ENCODE data around the gene NLRP7. TPM values are rescaled to one million over a fixed set of nuclear protein-coding genes. Genes with fewer than 3 reads are reported as not detected.
"Not testable (repeated sequence)": the region's sequence is repeated elsewhere in the genome, so short reads cannot be mapped to it uniquely, and the experiment has no call there.

NLRP7 gene
- total and polyA plus RNA-seq, 3 donors from 2014 or later: 9.0 to 14.5 (median 11.7) TPM

- WGBS, 2 donors: 78 to 81% methylated on average over 4 of the region's 4 CpGs
- H3K27me3 ChIP-seq: no peaks in the 10 kb centered on the region
- intact Hi-C loops (cut with DNase I; ENCODE audit: low total_unique reads): no loop called here
- no peaks in the 10 kb centered on the region for H3K9me3 ChIP-seq
- H3K4me3 ChIP-seq: no peak overlapping the region
- no peaks in the 10 kb centered on the region for H3K4me1 ChIP-seq
- H3K36me3 ChIP-seq (ENCODE audit: low read depth, missing control alignments): no peaks in the 10 kb centered on the region
- TF ChIP-seq POLR2A (IDR thresholded peaks at IDR 0.05) (no peak), CTCF (IDR thresholded peaks at IDR 0.05) (no peak)
- DNase-seq: no peak
- no peak overlapping the region for H3K27ac ChIP-seq
Observed at GRCh38 chr19:54969647-54970046, 22.3 kb upstream of the NLRP7 start.

- TF ChIP-seq POLR2A (IDR thresholded peaks at IDR 0.05): no peak
- TF ChIP-seq CTCF (IDR thresholded peaks at IDR 0.05): no peak
- DNase-seq: no peak
- Histone ChIP-seq H3K36me3 (ENCODE audit: low read depth, missing control alignments) (no peaks in the 10 kb centered on the region), H3K9me3 (no peaks in the 10 kb centered on the region), H3K4me1 (no peaks in the 10 kb centered on the region), H3K27me3 (no peaks in the 10 kb centered on the region), H3K27ac (no peak overlapping the region), H3K4me3 (no peak overlapping the region)
- intact Hi-C loops (cut with DNase I; ENCODE audit: low total_unique reads): no loop called here
- 77 to 78% methylated on average over 3 of the region's 3 CpGs for WGBS, 2 donors
Observed at GRCh38 chr19:54967611-54968010, 20.3 kb upstream of the NLRP7 start.

- H3K4me3 ChIP-seq; H3K27me3 ChIP-seq; intact Hi-C loops (cut with DNase I; ENCODE audit: low total_unique reads); H3K27ac ChIP-seq; H3K4me1 ChIP-seq; DNase-seq; H3K36me3 ChIP-seq (ENCODE audit: low read depth, missing control alignments); H3K9me3 ChIP-seq: not testable (repeated sequence)
- WGBS, 2 donors: 60% methylated on average over 4 of the region's 15 CpGs; no CpG with 5 or more reads in 1 of the 2 donors
Observed at GRCh38 chr19:54965055-54965454, 17.7 kb upstream of the NLRP7 start.

GRCh38 chr19:54959840-54960239, 12.5 kb upstream of the NLRP7 start:
- Histone ChIP-seq H3K36me3 (ENCODE audit: low read depth, missing control alignments) (no peaks in the 10 kb centered on the region), H3K9me3 (no peaks in the 10 kb centered on the region), H3K27ac (no peak overlapping the region), H3K4me3 (no peak overlapping the region), H3K4me1 (no peaks in the 10 kb centered on the region), H3K27me3 (no peaks in the 10 kb centered on the region)
- intact Hi-C loops (cut with DNase I; ENCODE audit: low total_unique reads): no loop called here
- 76 to 83% methylated on average over 8 of the region's 8 CpGs for WGBS, 2 donors
- DNase-seq: no peak
- TF ChIP-seq CTCF (IDR thresholded peaks at IDR 0.05) (no peak), POLR2A (IDR thresholded peaks at IDR 0.05) (no peak)

GRCh38 chr19:54955376-54955775, 8.0 kb upstream of the NLRP7 start:
- 92 to 95% methylated on average over 11 of the region's 11 CpGs for WGBS, 2 donors
- no peak overlapping the region for H3K27ac ChIP-seq
- TF ChIP-seq POLR2A (IDR thresholded peaks at IDR 0.05): no peak
- TF ChIP-seq CTCF (IDR thresholded peaks at IDR 0.05): no peak

GRCh38 chr19:54953345-54953713, 6.0 kb upstream of the NLRP7 start:
- H3K4me3 ChIP-seq; H3K36me3 ChIP-seq (ENCODE audit: low read depth, missing control alignments); H3K9me3 ChIP-seq; H3K27ac ChIP-seq; intact Hi-C loops (cut with DNase I; ENCODE audit: low total_unique reads); DNase-seq; H3K27me3 ChIP-seq; H3K4me1 ChIP-seq: not testable (repeated sequence)
- 65 to 66% methylated on average over 10 of the region's 10 CpGs for WGBS, 2 donors

More at GRCh38 chr19:54955376-54955775, 8.0 kb upstream of the NLRP7 start:
- intact Hi-C loops (cut with DNase I; ENCODE audit: low total_unique reads): no loop called here
- Histone ChIP-seq H3K4me3 (no peak overlapping the region), H3K4me1 (no peaks in the 10 kb centered on the region), H3K36me3 (ENCODE audit: low read depth, missing control alignments) (no peaks in the 10 kb centered on the region), H3K27me3 (no peaks in the 10 kb centered on the region), H3K9me3 (no peaks in the 10 kb centered on the region)
- DNase-seq: no peak

Measured in testis (tissue), 3 donors.